GM18867 (cell line): ENCODE results near the gene ZNF275.
A peak's percentile ranks its signal among the peaks of the same experiment; 100 is the strongest.
"Not testable (repeated sequence)": the region's sequence is repeated elsewhere in the genome, so short reads cannot be mapped to it uniquely, and the experiment has no call there.

Experiments
- ATAC-seq: cut with Tn5 transposase; IDR thresholded peaks from one replicate; pipeline ENCODE4 v1.9.1; 2021; ENCODE audit warnings: mild to moderate bottlenecking, moderate library complexity; ENCODE audit not compliant: unreplicated experiment

Gene ZNF275

GRCh38 chrX:153318811-153319210, 15.1 kb upstream of the ZNF275 start:
- ATAC-seq: no peak

DNA sequence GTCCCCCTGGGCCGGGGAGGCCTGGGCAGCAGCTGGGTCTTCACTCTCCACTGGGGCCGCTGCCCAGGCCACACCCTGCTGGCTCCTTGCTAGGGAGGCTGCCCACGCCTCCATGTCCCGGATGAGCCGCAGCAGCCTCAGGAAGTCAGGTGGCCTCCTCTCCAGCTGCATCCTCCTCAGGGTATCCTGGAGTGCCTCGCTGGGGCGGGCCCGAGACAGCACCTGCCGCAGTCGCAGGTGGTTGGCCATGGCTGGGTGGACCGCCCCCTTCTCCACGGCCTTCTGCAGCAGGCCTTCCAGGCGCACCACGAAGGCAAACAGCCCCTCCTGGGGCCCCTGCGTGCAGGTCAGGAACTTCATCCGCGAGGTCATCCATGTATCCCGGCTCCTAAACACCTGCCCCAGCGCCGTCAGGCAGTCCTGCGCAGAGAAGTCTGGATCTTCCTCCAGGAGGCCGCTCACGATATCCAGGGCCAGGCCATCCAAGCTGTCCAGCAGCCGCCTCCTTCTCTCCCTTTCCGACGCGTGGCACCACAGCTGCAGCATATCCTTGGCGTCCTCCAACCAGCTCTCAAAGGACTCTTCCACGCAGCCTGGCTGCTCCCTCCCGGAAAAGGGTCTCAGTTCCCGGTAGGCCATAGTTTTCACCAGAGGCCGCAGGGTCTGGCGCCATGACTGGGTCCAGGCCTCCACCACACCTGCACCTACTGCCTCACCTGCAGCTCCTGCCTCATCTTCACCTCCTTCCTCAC, 14.5 kb upstream of the ZNF275 start:
- no peak for ATAC-seq

DNA sequence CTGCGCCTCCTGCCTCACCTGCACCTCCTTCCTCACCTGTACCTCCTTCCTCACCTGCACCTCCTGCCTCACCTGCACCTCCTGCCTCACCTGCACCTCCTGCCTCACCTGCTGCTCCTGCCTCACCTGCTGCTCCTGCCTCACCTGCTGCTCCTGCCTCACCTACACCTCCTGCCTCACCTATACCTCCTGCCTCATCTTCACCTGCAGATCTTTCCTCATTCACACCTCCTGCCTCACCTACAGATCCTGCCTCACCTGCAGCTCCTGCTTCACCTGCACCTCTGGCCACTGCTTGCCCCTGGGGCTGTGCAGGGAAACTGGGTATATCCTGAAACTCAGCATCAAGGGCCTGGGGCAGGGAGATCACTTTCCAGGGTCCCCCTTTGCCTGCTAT, 13.9 kb upstream of the ZNF275 start:
- ATAC-seq: not testable (repeated sequence)

GRCh38 chrX:153320555-153321184, 13.3 kb upstream of the ZNF275 start:
- no peak for ATAC-seq

DNA sequence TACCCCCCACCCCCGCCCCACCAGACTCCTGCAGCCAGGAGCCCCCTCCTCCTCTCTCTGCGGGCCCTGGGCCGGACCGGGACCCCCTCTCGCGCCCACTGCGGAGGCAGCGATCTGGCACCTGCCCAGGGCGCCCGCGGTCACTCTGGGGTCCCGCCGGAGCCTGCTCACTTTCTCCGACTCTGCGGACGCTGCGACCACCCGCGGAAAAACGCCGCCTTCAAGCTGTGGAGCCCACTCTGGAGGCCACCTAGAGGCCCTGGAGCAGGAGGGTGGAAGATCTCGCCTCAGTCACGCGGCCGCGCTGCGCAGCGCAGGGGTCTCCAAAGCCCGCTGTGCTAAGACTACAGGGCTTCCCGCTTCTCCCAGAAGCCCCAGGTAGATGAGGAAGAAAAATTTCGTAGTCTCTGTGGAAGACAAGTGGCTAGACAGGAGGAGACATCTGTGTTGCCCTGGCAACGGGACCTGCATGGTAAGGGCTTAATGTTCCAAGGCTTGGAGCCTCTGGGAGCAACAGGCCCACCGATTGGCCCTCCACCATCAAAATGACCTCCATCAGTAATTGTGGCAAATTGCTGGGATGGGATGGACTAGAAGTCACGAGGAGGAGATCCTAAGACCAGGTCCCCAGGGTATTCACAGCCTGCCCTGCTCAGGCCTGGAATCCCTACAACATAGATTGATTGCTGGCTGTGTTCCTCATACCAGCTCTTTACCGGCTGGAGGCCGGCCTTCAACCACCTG, 12.4 kb upstream of the ZNF275 start, which contains the start of gene PNMA6F:
TSS of gene PNMA6F (minus strand) at position 387 of the 744 bp plus-strand sequence. CDS start 1,093 bp downstream, outside the sequence.
- no peak for ATAC-seq

GRCh38 chrX:153327561-153327960, 6.4 kb upstream of the ZNF275 start:
- ATAC-seq: no peak

GRCh38 chrX:153333266-153333665, 687 bp upstream of the ZNF275 start:
- no peak for ATAC-seq

GRCh38 chrX:153334654-153335295, 822 bp downstream of the ZNF275 start:
- ATAC-seq: no peak

- peak; percentile 42 for ATAC-seq
These were observed 2.4 kb downstream of the ZNF275 start for GRCh38 chrX:153336121-153336894.

GRCh38 chrX:153336988-153337387, 3.0 kb downstream of the ZNF275 start:
- ATAC-seq: no peak

- ATAC-seq: no peak
These were observed 4.9 kb downstream of the ZNF275 start for GRCh38 chrX:153338836-153339235.

DNA sequence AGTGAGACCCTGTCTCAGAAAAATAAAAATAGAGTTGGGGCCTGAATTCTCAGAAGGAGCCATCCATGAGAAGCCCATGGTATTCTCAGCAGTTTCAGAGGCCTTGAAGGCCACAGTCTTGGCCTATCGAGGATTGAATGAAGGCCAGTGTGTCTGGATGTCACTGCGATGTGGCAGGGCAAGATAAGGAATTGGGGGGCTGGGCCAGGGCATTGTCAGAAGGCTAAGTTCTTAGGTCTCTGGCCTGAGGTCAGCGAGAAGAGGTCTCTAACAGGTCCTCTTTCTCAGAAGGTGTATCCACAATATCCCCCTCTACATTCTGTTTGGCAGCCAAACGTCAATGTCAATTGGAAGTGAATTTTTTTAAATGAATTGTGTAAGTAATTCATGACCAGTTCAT, 5.7 kb downstream of the ZNF275 start:
- no peak for ATAC-seq

- ATAC-seq: no peak
These were observed 6.2 kb downstream of the ZNF275 start for GRCh38 chrX:153340111-153340510.

- no peak for ATAC-seq
These were observed 9.0 kb downstream of the ZNF275 start for GRCh38 chrX:153342762-153343558.

DNA sequence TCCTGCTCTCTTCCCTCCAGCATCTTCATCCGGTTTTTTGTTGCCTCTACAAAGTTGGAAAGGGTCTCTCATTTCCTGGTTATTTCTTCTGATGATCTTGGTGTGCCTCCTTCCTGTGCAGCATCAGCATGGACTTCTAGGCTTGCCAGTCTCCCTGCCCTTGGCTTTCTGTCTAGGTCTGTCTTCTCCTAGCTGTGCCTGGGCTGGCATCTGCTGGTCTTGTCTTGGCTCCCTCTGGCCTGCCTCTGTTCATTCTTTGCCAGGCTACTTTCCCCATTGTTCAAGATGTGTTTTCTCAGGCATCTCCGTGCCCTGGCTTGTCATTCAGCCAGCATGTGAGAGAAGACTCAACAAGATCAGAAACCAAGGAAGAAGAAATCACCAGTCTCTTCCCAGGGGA, 9.7 kb downstream of the ZNF275 start:
- no peak for ATAC-seq

DNA sequence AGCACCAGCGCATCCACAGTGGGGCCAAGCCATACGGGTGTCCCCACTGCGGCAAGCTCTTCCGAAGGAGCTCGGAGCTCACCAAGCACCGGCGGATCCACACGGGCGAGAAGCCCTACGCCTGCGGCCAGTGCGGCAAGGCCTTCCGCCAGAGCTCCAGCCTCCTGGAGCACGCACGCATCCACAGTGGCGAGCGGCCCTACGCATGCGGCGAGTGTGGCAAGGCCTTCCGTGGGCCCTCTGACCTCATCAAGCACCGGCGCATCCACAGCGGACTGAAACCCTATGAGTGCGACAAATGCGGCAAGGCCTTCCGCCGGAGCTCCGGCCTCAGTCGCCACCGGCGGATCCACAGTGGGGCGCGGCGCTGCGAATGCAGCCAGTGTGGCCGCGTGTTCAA, 13.6 kb downstream of the ZNF275 start:
- ATAC-seq: no peak

GRCh38 chrX:153348421-153348820, 14.5 kb downstream of the ZNF275 start:
- no peak for ATAC-seq

- ATAC-seq: no peak
These were observed 16.0 kb downstream of the ZNF275 start for GRCh38 chrX:153349952-153350351.

DNA sequence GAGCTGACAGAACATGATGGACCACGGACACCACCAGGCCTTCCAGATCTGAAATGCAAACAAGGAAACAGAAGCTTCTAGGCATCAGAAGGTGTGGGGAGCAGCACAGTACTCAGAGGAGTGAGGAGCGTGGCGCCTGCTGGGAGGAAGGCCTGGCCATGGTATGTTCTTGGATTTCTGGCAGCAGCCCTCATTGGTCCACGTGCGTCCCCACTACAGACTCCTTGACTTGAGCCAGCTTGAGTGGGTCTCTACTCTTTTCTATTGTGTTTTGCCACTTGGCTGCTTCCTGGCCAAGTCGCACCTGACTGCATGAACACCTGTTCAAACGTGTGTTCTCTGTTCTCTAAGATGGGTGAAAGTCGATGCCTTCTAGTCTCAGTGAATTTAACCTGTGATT, 18.0 kb downstream of the ZNF275 start:
- no peak for ATAC-seq

DNA sequence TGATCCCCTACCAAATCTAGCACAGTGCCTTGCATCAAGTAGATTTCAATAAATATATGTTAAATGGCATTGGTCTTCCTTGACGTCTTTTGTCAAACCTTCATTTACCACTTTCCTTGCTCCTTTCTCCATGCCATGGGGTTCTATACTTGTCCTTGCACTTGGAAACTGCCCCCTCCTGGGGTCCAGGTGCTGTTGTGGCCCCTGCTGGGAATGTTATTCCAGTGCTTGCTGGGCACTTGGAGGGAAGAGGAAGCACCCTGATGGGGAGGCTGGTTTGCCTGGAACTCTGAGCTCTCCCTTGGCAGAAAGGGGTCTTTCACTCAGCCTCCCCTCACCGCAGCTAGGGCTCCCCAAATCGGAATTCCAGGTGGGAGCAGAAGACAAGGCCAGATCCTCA, 18.9 kb downstream of the ZNF275 start:
- no peak for ATAC-seq
